Measurements from ENCODE around the gene SERPINB1.
"Not testable (repeated sequence)": the region's sequence is repeated elsewhere in the genome, so short reads cannot be mapped to it uniquely, and the experiment has no call there.

GRCh38 chr6:2801687-2802086, 40.0 kb downstream of the SERPINB1 start:
- TF ChIP-seq, protein P1, sequence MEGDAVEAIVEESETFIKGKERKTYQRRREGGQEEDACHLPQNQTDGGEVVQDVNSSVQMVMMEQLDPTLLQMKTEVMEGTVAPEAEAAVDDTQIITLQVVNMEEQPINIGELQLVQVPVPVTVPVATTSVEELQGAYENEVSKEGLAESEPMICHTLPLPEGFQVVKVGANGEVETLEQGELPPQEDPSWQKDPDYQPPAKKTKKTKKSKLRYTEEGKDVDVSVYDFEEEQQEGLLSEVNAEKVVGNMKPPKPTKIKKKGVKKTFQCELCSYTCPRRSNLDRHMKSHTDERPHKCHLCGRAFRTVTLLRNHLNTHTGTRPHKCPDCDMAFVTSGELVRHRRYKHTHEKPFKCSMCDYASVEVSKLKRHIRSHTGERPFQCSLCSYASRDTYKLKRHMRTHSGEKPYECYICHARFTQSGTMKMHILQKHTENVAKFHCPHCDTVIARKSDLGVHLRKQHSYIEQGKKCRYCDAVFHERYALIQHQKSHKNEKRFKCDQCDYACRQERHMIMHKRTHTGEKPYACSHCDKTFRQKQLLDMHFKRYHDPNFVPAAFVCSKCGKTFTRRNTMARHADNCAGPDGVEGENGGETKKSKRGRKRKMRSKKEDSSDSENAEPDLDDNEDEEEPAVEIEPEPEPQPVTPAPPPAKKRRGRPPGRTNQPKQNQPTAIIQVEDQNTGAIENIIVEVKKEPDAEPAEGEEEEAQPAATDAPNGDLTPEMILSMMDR (conservative IDR thresholded peaks at IDR 0.05; ENCODE audit: low read depth, low read length) = not testable (repeated sequence)
- not testable (repeated sequence) for TF ChIP-seq EZH2phosphoT487 (IDR thresholded peaks at IDR 0.05; ENCODE audit: borderline replicate concordance, low read length); EZH2 (IDR thresholded peaks at IDR 0.05; ENCODE audit: low read length, unreplicated experiment)

All from PC-3 (cell line).